C4-2B (cell line): Measurements from ENCODE around the gene GBP7.

ENCODE experiments used
- H3K27ac ChIP-seq: fragments of 450-650 bp; 2 replicates; pipeline ENCODE4 v1.5.1; 2017
- ZFX ChIP-seq: fragments of 450-650 bp; IDR thresholded peaks from 2 replicates; pipeline ENCODE4 v1.6.1; 2017
- TF ChIP-seq, protein P1 (sequence below): fragments of 450-650 bp; conservative IDR thresholded peaks from 2 replicates; pipeline ENCODE4 v1.5.1; 2017; ENCODE audit warnings: mild to moderate bottlenecking

The GBP7 gene

DNA sequence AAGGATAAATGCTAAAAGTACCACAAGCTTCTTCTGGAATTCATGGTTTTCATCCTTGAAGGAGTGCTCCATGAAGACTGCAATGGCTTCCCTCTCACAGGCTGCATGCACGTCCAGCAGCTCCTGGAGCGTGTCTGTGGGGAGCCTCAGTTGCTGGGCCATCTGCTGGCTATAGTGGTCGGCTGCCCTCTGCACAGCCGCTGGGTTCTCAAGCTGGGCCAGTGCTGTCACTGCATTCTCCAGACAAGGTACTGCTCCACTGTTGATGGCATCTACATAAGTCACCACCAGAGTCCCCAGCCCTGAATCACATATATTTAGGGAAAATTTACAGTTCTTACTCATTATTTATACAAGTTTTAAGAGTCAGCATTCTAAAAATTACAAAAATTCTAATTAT lies 14.2 kb upstream of the GBP7 start:
- H3K27ac ChIP-seq: no peak overlapping the region
- TF ChIP-seq, protein P1, sequence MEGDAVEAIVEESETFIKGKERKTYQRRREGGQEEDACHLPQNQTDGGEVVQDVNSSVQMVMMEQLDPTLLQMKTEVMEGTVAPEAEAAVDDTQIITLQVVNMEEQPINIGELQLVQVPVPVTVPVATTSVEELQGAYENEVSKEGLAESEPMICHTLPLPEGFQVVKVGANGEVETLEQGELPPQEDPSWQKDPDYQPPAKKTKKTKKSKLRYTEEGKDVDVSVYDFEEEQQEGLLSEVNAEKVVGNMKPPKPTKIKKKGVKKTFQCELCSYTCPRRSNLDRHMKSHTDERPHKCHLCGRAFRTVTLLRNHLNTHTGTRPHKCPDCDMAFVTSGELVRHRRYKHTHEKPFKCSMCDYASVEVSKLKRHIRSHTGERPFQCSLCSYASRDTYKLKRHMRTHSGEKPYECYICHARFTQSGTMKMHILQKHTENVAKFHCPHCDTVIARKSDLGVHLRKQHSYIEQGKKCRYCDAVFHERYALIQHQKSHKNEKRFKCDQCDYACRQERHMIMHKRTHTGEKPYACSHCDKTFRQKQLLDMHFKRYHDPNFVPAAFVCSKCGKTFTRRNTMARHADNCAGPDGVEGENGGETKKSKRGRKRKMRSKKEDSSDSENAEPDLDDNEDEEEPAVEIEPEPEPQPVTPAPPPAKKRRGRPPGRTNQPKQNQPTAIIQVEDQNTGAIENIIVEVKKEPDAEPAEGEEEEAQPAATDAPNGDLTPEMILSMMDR: no peak
- TF ChIP-seq ZFX: no peak

- TF ChIP-seq ZFX: no peak
- H3K27ac ChIP-seq: no peak overlapping the region
These were observed 3.5 kb upstream of the GBP7 start for GRCh38 chr1:89179343-89179742.

DNA sequence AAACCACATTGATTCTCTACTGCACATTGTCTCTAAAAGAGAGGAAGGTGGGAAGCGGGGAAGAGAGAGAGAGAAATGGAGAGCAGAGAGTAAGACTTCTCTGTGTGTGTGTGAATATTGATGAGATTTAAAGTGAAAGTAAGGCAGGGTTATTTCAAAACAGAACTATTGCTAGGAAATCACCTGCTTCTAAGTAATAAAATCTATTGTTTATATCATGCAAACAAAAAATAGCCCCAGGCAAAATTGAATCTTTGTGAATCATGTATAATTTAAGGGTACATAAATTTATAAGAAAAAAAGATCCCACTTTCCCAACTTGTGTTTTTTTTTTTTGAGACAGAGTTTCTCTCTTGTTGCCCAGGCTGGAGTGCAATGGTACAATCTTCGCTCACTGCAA lies 1.2 kb upstream of the GBP7 start:
- no peak for TF ChIP-seq ZFX
- TF ChIP-seq, protein P1: no peak

DNA sequence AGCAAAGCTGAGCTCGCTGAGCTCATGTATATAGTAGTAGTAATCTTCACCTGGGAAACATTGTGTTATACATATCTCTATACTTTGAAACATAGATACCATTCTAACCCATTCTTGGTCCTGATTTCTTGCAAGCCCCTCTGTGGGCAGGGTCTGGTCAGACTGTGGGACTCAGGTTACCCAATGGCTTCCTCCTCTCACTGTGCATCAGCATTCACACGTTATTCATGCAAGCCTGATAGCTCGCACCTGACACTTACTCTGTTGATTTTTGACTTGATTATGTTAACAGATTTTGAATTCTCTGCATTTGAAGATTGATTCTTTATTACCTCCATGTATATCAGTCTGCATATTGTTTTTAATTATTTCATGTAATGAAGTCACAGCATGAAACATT lies 1.3 kb downstream of the GBP7 start:
- TF ChIP-seq ZFX: no peak
- TF ChIP-seq, protein P1: no peak
- H3K27ac ChIP-seq: no peak overlapping the region

More for the DNA sequence above, 1.2 kb upstream of the GBP7 start:
- H3K27ac ChIP-seq: no peak overlapping the region

DNA sequence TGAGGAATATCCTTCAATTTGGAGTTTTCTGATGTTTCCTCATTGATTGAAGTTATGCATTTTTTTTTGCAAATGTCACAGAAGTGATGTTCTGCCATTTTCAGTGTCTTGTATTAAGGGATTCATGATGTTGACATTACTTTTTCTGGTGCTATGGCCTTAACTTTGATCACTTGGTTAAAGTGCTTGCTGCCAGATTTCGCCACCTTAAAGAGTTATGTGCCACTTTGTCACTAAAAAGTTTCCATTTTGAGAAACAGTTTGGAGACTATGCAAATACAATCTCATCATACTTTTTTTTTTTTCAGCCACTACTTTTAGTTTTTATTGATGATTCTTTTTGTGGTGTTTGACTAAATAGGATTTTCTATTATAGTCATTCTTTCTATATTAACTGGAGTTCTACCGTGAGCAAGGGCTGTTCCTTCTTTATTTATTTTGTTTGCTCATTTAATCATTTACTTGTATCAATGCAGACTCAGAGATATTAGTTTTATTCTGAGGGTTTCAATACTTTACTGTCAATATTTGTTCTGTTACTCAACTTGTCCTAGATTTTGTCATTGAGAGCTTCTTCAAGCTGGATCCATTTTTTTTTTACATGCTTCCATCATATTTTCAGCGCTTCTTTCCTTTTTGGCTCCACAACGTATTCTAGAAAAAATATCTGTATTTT lies 3.2 kb downstream of the GBP7 start:
- TF ChIP-seq ZFX: no peak
- TF ChIP-seq, protein P1: no peak

DNA sequence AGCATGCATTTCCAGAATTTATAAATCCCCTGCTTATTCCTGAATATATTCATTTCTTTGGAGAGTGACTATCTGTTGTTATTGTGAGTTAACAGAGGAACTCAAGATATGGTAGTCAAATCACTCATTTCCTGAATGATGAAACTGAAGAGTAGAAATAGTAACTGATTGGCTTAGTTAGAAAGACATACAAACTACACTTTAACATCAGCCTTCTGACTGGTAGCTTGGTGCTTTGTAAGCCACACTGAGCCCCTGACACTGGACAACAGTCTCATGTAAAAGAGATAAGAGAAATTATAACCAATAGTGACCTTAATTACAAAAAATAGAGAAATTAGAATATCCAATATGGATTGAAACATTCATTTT lies 4.8 kb downstream of the GBP7 start:
- TF ChIP-seq ZFX: no peak
- TF ChIP-seq, protein P1: no peak

More for the DNA sequence above, 3.2 kb downstream of the GBP7 start:
- no peak overlapping the region for H3K27ac ChIP-seq

DNA sequence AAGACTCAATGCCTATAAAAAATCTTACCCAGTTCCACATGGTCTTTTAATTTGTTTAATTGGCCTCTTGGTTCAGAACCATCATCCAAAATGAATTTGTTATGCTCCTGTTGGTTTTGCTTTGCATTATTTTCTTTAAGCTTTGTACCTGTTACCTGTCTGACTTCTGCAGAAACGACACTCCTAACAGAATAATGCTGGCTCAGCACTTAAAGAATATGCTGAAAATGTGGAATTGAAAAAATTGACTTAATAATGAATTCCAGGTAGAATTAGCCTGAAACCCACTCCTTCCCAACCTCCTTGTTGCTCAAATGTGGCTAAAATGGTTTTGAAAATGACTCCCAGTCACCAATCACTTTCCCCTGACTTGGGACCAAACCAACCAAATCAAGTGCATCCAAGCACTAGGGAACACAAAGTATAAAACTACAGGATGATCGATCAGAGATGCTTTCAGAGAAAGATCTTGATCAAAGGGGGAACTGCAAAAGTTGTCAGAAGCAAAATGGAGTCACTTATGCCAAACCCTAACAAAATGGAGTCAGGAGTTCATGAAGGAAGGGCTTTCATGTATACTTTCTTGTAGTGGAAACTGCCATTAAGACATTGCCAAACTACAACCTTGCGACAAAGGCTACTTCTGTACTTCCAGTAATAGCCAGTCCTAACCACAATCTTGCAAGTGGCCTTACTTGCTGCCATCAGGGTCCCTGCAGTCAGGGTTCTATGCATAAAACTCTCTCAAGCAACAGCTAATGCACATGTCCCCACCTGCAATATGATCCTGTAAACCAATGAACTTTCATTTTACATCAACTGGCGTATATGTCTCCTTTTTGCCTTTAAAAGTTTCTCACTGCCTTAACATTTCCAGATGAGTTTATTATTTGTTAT lies 5.4 kb downstream of the GBP7 start:
- no peak for TF ChIP-seq ZFX
- TF ChIP-seq, protein P1: no peak
- no peak overlapping the region for H3K27ac ChIP-seq

More for the DNA sequence above, 4.8 kb downstream of the GBP7 start:
- H3K27ac ChIP-seq: no peak overlapping the region
